B cell (primary cell): ENCODE measurements around the gene RNASEH1.

Source experiments
- CTCF ChIP-seq: fragments of 200-600 bp; IDR thresholded peaks from one replicate; pipeline ENCODE4 v1.8.0; 2022; ENCODE audit warnings: antibody characterized with exemption, mild to moderate bottlenecking
- EZH2 ChIP-seq: IDR thresholded peaks from 2 replicates; pipeline ENCODE4 v1.6.1; 2012; ENCODE audit warnings: borderline replicate concordance, low read depth, mild to moderate bottlenecking, moderate library complexity, low read length; ENCODE audit not compliant: insufficient read depth, poor library complexity, severe bottlenecking

- TF ChIP-seq CTCF, result no peak
- no peak for TF ChIP-seq EZH2
Measured at GRCh38 chr2:3604207-3604877, 46.2 kb upstream of the RNASEH1 start.
